ENCODE data around the gene ATP8B4. TPM values are rescaled to one million over a fixed set of nuclear protein-coding genes. Genes with fewer than 3 reads are reported as not detected.

Gene ATP8B4
- total RNA-seq, 1 experiment from 2014 or later = not detected

GRCh38 chr15:49888734-49889133, 230.3 kb downstream of the ATP8B4 start:
- TF ChIP-seq POLR2AphosphoS5 (IDR thresholded peaks at IDR 0.05; ENCODE audit: low read depth, low read length) = no peak
- TF ChIP-seq, protein P1, sequence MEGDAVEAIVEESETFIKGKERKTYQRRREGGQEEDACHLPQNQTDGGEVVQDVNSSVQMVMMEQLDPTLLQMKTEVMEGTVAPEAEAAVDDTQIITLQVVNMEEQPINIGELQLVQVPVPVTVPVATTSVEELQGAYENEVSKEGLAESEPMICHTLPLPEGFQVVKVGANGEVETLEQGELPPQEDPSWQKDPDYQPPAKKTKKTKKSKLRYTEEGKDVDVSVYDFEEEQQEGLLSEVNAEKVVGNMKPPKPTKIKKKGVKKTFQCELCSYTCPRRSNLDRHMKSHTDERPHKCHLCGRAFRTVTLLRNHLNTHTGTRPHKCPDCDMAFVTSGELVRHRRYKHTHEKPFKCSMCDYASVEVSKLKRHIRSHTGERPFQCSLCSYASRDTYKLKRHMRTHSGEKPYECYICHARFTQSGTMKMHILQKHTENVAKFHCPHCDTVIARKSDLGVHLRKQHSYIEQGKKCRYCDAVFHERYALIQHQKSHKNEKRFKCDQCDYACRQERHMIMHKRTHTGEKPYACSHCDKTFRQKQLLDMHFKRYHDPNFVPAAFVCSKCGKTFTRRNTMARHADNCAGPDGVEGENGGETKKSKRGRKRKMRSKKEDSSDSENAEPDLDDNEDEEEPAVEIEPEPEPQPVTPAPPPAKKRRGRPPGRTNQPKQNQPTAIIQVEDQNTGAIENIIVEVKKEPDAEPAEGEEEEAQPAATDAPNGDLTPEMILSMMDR (IDR thresholded peaks at IDR 0.05) = no peak
- TF ChIP-seq SIN3A (IDR thresholded peaks at IDR 0.05; ENCODE audit: borderline replicate concordance, insufficient read depth, low read depth, low read length) = no peak
- no peak for TF ChIP-seq TCF7L2 (IDR thresholded peaks at IDR 0.05; ENCODE audit: low read depth, low read length)
- TF ChIP-seq REST (IDR thresholded peaks at IDR 0.05; ENCODE audit: insufficient read depth in 1 of 2, low read depth in 2 of 2, low read length in 1 of 2) = no peak
- no peak for ATAC-seq
- no peaks in the 10 kb centered on the region for H3K4me1 ChIP-seq (ENCODE audit: control insufficient read depth, insufficient read depth, low read length)
- no peak overlapping the region for H3K27ac ChIP-seq (ENCODE audit: low read length)
- ChIA-PET CTCF (no interaction called here), POLR2A (no interaction called here)
- no peaks in the 10 kb centered on the region for H3K36me3 ChIP-seq (ENCODE audit: control insufficient read depth, insufficient read depth, low read length)
- no peaks in the 10 kb centered on the region for H3K9me3 ChIP-seq (ENCODE audit: control insufficient read depth, insufficient read depth, low read depth, low read length)
- H3K4me3 ChIP-seq (ENCODE audit: low read depth in 2 of 2, low read length in 2 of 2) = no peak overlapping the region
- BruUV-seq (replicated peaks) = no TSS peak
- H3K27me3 ChIP-seq (ENCODE audit: control insufficient read depth, insufficient read depth, low read length) = no peaks in the 10 kb centered on the region
- no peak for DNase-seq (ENCODE audit: low read depth, low spot score)
- in situ Hi-C loops (cut with HindIII; ENCODE audit: low pct_unique_long_range_greater_than_20kb, low sequenced_read_pairs) = no loop called here
- intact Hi-C loops (cut with micrococcal nuclease; ENCODE audit: unreplicated experiment) = no loop called here

DNA sequence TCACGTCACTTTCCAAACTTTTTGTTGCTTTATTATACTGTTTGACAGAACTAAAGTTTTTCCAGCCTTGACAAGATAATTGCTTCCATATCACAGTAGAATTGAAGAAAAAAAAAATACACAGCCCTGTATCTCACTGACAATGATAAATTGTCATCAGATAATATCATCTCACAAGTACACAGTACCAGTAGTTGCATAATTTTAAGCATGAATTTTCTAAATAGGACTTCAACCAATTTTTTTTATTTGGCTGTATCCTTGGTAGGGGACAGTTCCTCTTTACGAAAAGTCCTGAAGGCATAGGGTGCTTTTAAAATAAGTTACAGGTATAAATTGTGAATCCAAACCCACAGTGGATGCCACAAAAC, 230.7 kb downstream of the ATP8B4 start:
- H3K36me3 ChIP-seq (ENCODE audit: control insufficient read depth, insufficient read depth, low read length) = no peaks in the 10 kb centered on the region
- ATAC-seq (no peak), DNase-seq (ENCODE audit: low read depth, low spot score) (no peak)
- H3K27ac ChIP-seq (ENCODE audit: low read length) = no peak overlapping the region
- POLR2A ChIA-PET = no interaction called here
- TF ChIP-seq SIN3A (IDR thresholded peaks at IDR 0.05; ENCODE audit: borderline replicate concordance, insufficient read depth, low read depth, low read length) (no peak), TCF7L2 (IDR thresholded peaks at IDR 0.05; ENCODE audit: low read depth, low read length) (no peak), POLR2AphosphoS5 (IDR thresholded peaks at IDR 0.05; ENCODE audit: low read depth, low read length) (no peak), REST (IDR thresholded peaks at IDR 0.05; ENCODE audit: insufficient read depth in 1 of 2, low read depth in 2 of 2, low read length in 1 of 2) (no peak)
- TF ChIP-seq, protein P1 (IDR thresholded peaks at IDR 0.05) = no peak
- no TSS peak for BruUV-seq (replicated peaks)
- intact Hi-C loops (cut with micrococcal nuclease; ENCODE audit: unreplicated experiment) = no loop called here
- H3K4me1 ChIP-seq (ENCODE audit: control insufficient read depth, insufficient read depth, low read length) = no peaks in the 10 kb centered on the region
- no peak overlapping the region for H3K4me3 ChIP-seq (ENCODE audit: low read depth in 2 of 2, low read length in 2 of 2)
- CTCF ChIA-PET = no interaction called here
- in situ Hi-C loops (cut with HindIII; ENCODE audit: low pct_unique_long_range_greater_than_20kb, low sequenced_read_pairs) = no loop called here
- H3K27me3 ChIP-seq (ENCODE audit: control insufficient read depth, insufficient read depth, low read length) = no peaks in the 10 kb centered on the region
- H3K9me3 ChIP-seq (ENCODE audit: control insufficient read depth, insufficient read depth, low read depth, low read length) = no peaks in the 10 kb centered on the region

Measured in Panc1 (cell line).